ENCODE results near the gene SCNN1B. TPM values are rescaled to one million over a fixed set of nuclear protein-coding genes. Genes with fewer than 3 reads are reported as not detected.
"Not testable (repeated sequence)": the region's sequence is repeated elsewhere in the genome, so short reads cannot be mapped to it uniquely, and the experiment has no call there.

Gene SCNN1B
- total RNA-seq, 1 donor from 2014 or later: not detected

DNA sequence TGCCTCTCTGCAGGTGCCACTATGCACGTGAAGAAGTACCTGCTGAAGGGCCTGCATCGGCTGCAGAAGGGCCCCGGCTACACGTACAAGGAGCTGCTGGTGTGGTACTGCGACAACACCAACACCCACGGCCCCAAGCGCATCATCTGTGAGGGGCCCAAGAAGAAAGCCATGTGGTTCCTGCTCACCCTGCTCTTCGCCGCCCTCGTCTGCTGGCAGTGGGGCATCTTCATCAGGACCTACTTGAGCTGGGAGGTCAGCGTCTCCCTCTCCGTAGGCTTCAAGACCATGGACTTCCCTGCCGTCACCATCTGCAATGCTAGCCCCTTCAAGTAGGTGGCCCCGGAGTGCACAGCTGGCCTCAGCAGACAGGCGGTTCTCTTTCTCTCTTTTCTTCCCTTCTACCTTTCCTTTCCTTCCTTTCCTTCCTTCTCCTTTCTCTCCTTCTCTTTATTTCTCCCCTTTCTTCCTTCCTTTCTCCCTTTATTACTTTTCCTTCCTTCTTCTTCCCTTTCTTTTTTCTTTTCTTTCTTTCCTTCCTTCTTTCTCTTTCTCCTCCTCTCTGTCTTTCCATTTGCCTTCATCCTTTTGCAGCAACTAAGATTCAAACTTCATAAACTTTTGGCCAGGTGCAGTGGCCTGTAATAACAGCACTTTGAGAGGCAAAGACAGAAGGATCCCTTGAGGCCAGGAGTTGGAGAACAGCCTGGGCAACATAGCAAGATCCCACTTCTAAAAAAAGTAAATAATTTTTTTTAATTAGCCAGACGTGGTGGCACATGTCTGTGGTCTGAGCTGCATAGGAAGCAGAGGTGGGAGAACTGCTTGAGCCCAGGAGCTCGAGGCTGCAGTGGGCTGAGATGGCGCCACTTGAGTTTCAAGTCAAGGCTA is 46.7 kb downstream of the SCNN1B start:
- intact Hi-C loops (cut with micrococcal nuclease): no loop called here

DNA sequence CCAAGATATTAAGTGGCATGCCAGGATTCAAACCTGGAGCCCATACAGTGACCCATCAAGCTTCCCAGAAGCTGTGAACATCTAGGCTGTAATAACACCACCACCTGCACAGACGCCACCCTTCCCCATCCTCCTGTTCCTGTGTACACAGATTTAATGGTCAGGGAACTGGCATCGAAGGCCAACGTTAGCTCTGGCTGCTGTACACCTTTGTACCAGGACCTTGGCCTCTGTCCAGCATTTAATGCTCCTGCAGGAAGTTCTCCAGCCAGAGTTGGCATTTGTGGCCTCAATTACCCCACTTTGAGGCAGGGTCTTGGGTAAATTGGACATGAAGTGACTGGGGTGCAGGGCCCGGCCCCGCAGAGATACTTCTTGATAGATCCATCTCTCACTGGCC is 49.3 kb downstream of the SCNN1B start:
- intact Hi-C loops (cut with micrococcal nuclease): no loop called here

GRCh38 chr16:23353440-23353839 is 51.3 kb downstream of the SCNN1B start:
- intact Hi-C loops (cut with micrococcal nuclease): no loop called here

DNA sequence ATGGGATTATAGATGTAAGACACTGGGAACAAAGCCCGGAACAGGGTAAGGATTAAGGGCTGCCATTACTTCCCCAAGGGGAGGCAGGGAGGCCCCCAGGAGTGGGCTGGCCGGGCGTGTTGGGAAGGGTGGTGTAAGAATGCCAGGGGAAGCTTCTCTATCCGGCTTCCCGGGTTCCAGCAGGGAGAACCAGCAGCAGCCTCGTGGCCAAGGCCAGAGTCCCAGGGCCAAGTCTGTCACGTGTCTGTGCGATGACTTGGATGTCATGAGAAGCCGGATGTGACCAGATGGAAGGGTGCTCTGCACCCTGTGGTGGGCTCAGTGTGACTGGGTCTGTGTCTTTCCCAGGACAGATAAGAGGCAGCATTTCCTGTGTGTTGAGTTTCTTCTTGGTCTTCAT is 52.1 kb downstream of the SCNN1B start:
- intact Hi-C loops (cut with micrococcal nuclease): no loop called here

- intact Hi-C loops (cut with micrococcal nuclease): no loop called here
These were observed 53.1 kb downstream of the SCNN1B start for GRCh38 chr16:23355106-23355670.

- intact Hi-C loops (cut with micrococcal nuclease): no loop called here
These were observed 54.8 kb downstream of the SCNN1B start for GRCh38 chr16:23356941-23357340.

DNA sequence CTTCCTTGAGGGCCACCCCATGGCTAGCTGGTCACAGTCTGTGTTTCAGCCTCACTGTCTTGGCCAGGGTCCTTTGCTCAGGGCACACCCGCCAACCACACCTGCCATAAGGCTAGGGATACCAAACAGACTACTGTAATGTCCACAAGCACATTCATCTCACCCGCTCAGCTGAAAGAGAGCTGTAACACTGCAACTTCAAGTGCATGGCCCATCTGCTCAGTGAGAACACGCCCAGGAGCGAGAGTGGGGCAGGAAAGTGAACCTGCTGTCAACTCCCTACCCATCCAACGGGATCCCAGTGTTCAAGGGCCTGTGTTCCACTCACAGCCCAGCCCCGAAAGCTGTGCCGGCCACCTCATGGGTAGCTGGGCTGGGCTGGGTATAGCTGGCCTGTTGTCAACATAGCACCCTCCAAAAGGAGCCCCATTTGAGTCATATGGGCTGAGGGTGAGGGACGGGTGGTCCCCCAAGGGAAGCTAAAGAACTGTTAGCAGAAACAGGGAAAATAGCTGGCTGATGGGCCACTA is 55.7 kb downstream of the SCNN1B start:
- intact Hi-C loops (cut with micrococcal nuclease): no loop called here

GRCh38 chr16:23359092-23359760 is 57.1 kb downstream of the SCNN1B start:
- intact Hi-C loops (cut with micrococcal nuclease): no loop called here

GRCh38 chr16:23362460-23363317 is 60.6 kb downstream of the SCNN1B start:
- intact Hi-C loops (cut with micrococcal nuclease): no loop called here

DNA sequence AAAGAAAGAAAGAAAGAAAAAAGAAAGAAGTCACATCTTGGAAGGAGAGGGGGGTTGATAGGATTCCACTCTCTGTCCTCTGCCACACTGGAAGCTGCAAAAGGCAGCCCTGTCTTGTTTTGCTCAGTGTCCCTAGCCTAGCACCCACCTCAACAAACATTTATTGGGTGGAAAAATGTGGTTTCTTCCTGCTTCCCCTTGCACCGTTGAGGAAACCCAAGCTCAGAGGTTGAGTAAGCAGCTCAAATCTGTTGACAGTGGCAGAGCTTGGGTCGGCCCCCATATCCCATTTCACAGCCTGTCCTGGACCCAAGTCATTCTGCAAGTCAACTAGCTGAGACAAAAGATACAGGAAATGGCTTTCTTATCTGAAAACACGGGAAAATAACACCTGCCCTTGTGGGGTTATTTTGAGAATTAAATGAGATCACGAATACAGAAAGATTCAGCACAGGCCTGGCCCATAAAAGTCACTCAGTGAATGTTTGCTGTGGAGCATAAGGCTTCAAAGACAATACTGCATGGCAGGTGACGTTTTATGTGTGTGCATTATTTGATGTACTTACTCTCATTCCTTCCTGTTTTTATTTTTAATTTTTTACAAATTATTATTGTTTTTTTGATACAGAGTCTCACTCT is 63.6 kb downstream of the SCNN1B start:
- intact Hi-C loops (cut with micrococcal nuclease): no loop called here

- intact Hi-C loops (cut with micrococcal nuclease): not testable (repeated sequence)
These were observed 64.2 kb downstream of the SCNN1B start for GRCh38 chr16:23366341-23366740.

GRCh38 chr16:23367564-23367963 is 65.5 kb downstream of the SCNN1B start:
- intact Hi-C loops (cut with micrococcal nuclease): no loop called here

- intact Hi-C loops (cut with micrococcal nuclease): no loop called here
These were observed 65.9 kb downstream of the SCNN1B start for GRCh38 chr16:23367988-23368387.

GRCh38 chr16:23368469-23368868 is 66.4 kb downstream of the SCNN1B start:
- intact Hi-C loops (cut with micrococcal nuclease): no loop called here

DNA sequence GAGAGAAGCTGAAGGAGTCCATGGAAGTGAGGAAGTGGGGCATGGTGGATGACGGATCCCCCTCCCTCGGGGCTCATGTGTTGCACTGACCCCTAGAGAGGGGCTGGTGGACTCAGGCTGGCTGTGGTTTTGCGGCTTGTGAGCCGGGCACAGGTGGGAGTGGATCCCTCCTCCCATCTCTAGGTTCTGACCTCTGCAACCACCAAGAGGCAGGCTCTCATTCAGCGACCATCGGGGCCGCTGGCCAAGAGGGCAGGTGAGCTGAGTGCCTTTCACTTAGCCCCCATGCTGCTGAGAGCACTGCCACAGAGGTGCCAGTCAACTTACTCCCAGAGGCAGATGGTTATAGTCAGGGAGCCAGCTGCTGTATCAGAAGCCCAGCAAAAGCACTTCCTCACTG is 67.3 kb downstream of the SCNN1B start:
- intact Hi-C loops (cut with micrococcal nuclease): no loop called here

DNA sequence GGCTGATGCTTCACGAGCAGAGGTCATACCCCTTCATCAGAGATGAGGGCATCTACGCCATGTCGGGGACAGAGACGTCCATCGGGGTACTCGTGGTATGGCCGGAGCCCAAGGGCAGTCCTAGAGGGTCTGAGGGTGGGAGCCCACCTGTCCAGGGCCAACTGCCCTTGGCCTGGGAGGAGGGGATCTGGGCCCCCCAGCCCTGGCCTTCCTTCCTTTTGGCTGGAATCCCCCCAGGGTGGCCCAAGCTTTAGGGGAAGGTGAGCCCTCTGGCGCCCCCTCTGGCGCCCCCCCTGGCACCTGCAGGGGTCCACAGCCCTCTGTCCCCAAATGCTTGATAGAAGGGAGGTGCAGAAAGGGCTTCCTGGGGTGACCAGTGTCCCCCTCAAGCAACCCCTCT is 69.3 kb downstream of the SCNN1B start:
- intact Hi-C loops (cut with micrococcal nuclease): no loop called here

DNA sequence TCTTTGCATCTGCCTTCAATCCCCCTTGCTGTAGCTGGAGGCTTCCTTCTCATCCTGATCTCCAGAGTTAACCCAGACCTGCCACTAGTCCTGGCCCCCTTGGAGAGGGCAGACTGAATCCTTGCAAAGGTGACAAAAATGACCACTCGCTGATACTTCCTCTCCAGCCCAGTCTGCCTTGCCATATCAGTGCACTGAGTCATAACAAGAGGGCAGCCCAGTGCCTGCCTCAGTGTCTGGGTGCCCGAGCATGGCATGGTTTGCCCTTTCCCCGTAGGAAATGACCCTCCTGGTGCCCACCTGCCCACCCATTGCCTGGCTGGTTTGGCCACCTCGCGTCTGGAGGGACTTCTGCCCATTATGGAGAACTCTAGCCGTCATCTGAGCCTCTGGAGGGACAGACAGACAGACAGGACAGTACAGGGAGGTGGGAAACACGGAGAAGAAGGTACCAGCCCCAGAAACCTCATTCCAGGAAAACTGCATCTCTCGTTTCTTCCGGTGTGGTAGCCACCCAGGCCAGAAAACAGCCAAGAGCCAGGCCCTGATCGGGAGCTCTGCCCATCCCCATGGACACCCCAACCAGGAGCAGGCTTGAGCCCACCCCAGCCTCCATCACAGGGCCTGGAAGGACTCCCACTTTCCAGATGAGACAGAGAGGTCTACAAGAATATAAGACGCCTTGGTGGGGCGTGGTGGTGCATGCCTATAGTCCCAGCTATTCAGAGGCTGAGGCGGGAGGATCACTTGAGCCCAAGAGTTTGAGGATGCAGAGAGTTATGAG is 71.5 kb downstream of the SCNN1B start:
- intact Hi-C loops (cut with micrococcal nuclease): no loop called here

DNA sequence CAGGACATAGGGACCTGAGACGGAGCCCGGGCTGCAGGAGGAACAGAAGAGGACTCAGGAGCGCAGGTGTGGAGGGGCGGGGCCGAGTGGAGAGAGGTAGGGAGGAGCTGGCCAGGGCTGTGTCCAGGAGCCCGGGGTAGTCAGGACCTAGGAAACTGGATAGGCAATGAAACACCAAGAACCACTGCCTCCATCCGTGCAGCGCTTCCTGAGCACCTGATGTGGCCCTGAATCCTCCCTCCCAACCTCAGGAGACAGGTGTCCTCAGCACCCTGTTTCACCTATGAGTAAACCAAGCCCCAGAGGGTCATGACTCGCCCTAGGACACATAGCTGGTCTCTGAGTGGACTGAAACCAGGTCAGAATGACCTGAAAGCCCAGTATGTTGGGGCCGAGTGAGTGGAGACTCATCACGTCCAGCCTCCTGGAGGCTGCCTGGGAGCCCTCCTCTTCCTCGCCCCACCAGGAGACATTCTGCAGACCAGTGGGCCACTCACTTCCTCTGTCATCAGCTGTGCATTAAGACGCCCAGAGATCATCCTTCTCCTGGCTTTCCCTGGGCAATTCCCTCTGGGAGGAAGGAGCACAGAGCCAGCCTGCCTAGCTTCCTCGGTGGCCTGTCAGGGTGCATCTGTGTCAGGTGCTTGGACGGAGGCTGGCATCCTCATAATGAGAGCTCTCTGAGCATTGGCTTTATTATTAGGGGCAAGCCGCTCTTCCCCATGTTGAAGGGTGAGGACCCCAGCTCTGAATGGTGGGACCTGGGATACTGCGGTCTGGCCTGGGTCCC is 72.8 kb downstream of the SCNN1B start:
- intact Hi-C loops (cut with micrococcal nuclease): no loop called here

DNA sequence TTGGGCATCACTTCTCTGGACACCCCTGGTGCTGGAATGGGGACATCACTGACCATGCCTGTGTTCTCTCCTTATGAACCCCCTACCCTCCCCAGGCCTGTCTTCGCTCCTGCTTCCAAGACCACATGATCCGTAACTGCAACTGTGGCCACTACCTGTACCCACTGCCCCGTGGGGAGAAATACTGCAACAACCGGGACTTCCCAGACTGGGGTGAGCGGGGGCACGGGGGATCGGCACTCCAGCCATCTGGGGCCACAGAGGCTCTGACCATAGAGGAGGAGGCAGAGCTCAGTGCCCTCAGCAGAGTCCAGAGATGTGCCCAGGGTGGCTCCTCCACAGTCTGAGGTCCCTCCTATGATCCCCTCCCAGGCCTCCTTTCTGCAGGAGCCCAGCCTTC is 73.5 kb downstream of the SCNN1B start:
- intact Hi-C loops (cut with micrococcal nuclease): no loop called here

All from T-helper 1 cell treated with Interleukin-12 subunit alpha and Interleukin-12 subunit beta and Interleukin-4 antibody, amounts not matched to agents 30 ng/mL and 1 ng/mL, for 36 hours (primary cell).